Loucy (cell line): Measurements from ENCODE around the gene PCCA.
"Not testable (repeated sequence)": the region's sequence is repeated elsewhere in the genome, so short reads cannot be mapped to it uniquely, and the experiment has no call there.

Source experiments
- H2AFZ ChIP-seq: fragments of 200-600 bp; sonication (generic); 2 replicates; pipeline ENCODE4 v1.6.0; 2016; ENCODE audit warnings: antibody characterized with exemption, mild to moderate bottlenecking, low read length, moderate library complexity
- H3F3A ChIP-seq: fragments of 200-600 bp; 2 replicates; pipeline ENCODE4 v1.6.0; 2016; ENCODE audit warnings: antibody characterized with exemption, low read depth, mild to moderate bottlenecking
- H3K27me3 ChIP-seq: fragments of 200-600 bp; sonication (generic); 2 replicates; pipeline ENCODE4 v1.6.1; 2014; ENCODE audit warnings: low read length, mild to moderate bottlenecking; ENCODE audit not compliant: insufficient read depth, poor library complexity, severe bottlenecking
- H3K36me3 ChIP-seq: fragments of 200-600 bp; sonication (generic); 2 replicates; pipeline ENCODE4 v1.6.1; 2016; ENCODE audit warnings: low read length; ENCODE audit not compliant: insufficient read depth
- H3K4me1 ChIP-seq: fragments of 200-600 bp; sonication (generic); 2 replicates; pipeline ENCODE4 v1.5.1; 2014; ENCODE audit warnings: low read length, mild to moderate bottlenecking; ENCODE audit not compliant: insufficient read depth, poor library complexity, severe bottlenecking
- H3K4me2 ChIP-seq: fragments of 200-600 bp; sonication (generic); 2 replicates; pipeline ENCODE4 v1.6.0; 2014; ENCODE audit warnings: antibody characterized with exemption, low read length, low read depth, mild to moderate bottlenecking; ENCODE audit not compliant: poor library complexity, severe bottlenecking
- H3K4me3 ChIP-seq: fragments of 200-600 bp; sonication (generic); 2 replicates; pipeline ENCODE4 v1.5.1; 2014; ENCODE audit warnings: low read length, mild to moderate bottlenecking, mixed read lengths; ENCODE audit not compliant: poor library complexity, severe bottlenecking
- H3K79me2 ChIP-seq: fragments of 200-600 bp; sonication (generic); 2 replicates; pipeline ENCODE4 v1.6.1; 2014; ENCODE audit warnings: low read length; ENCODE audit not compliant: insufficient read depth
- H3K9ac ChIP-seq: fragments of 200-600 bp; sonication (generic); 2 replicates; pipeline ENCODE4 v1.6.0; 2014; ENCODE audit warnings: mild to moderate bottlenecking, low read depth, low read length, moderate library complexity; ENCODE audit not compliant: poor library complexity, severe bottlenecking
- H3K9me2 ChIP-seq: fragments of 200-600 bp; sonication (generic); replicated peaks from 2 replicates; pipeline ENCODE4 v1.6.1; 2016; ENCODE audit warnings: low read depth, low read length, mixed read lengths
- H3K9me3 ChIP-seq: fragments of 200-600 bp; sonication (generic); 2 replicates; pipeline ENCODE4 v1.6.1; 2014; ENCODE audit warnings: mild to moderate bottlenecking, antibody characterized with exemption, low read length, low read depth; ENCODE audit not compliant: insufficient read depth
- H4K20me1 ChIP-seq: fragments of 200-600 bp; sonication (generic); 2 replicates; pipeline ENCODE4 v1.6.0; 2014; ENCODE audit warnings: antibody characterized with exemption, low read length, mild to moderate bottlenecking; ENCODE audit not compliant: insufficient read depth, poor library complexity, severe bottlenecking
- CTCF ChIP-seq: fragments of 200-600 bp; sonication (generic); conservative IDR thresholded peaks from 2 replicates; pipeline ENCODE4 v1.5.1; 2014; ENCODE audit warnings: mild to moderate bottlenecking, antibody characterized with exemption, low read length
- EZH2phosphoT487 ChIP-seq: fragments of 200-600 bp; IDR thresholded peaks from 2 replicates; pipeline ENCODE4 v1.6.1; 2018; ENCODE audit warnings: antibody characterized with exemption, mild to moderate bottlenecking, moderate library complexity, borderline replicate concordance

The PCCA gene

GRCh38 chr13:100163375-100163774 is 74.5 kb downstream of the PCCA start:
- H4K20me1 ChIP-seq, result no peaks in the 10 kb centered on the region
- H3K36me3 ChIP-seq, result no peaks in the 10 kb centered on the region
- TF ChIP-seq CTCF, result no peak
- TF ChIP-seq EZH2phosphoT487, result no peak
- H3K9me2 ChIP-seq, result no peaks in the 10 kb centered on the region
- H3K4me1 ChIP-seq, result no peaks in the 10 kb centered on the region
- no peak overlapping the region for H3K4me3 ChIP-seq
- no peak overlapping the region for H3K9ac ChIP-seq
- no peaks in the 10 kb centered on the region for H3K27me3 ChIP-seq
- H3K79me2 ChIP-seq, result no peaks in the 10 kb centered on the region
- no peaks in the 10 kb centered on the region for H3K9me3 ChIP-seq
- no peak overlapping the region for H3K4me2 ChIP-seq
- H2AFZ ChIP-seq, result no peak overlapping the region
- no peaks in the 10 kb centered on the region for H3F3A ChIP-seq

GRCh38 chr13:100173203-100173602 is 84.3 kb downstream of the PCCA start:
- H2AFZ ChIP-seq, result no peak overlapping the region
- H3K36me3 ChIP-seq, result peaks cover 7% of the 10 kb centered on the region; the same call in 1 of the 2 replicates
- no peaks in the 10 kb centered on the region for H4K20me1 ChIP-seq
- no peaks in the 10 kb centered on the region for H3K27me3 ChIP-seq
- no peak overlapping the region for H3K4me3 ChIP-seq
- H3K9me3 ChIP-seq, result no peaks in the 10 kb centered on the region
- H3K79me2 ChIP-seq, result no peaks in the 10 kb centered on the region
- no peaks in the 10 kb centered on the region for H3K9me2 ChIP-seq
- H3F3A ChIP-seq, result no peaks in the 10 kb centered on the region
- H3K9ac ChIP-seq, result no peak overlapping the region
- TF ChIP-seq CTCF, result no peak
- TF ChIP-seq EZH2phosphoT487, result no peak
- no peaks in the 10 kb centered on the region for H3K4me1 ChIP-seq
- H3K4me2 ChIP-seq, result no peak overlapping the region

- H3K4me1 ChIP-seq, H3K9me2 ChIP-seq, H4K20me1 ChIP-seq, H3K9ac ChIP-seq, H3K9me3 ChIP-seq, H3K79me2 ChIP-seq, H3F3A ChIP-seq, H3K27me3 ChIP-seq, H3K4me3 ChIP-seq, H3K4me2 ChIP-seq, H3K36me3 ChIP-seq, H2AFZ ChIP-seq: not testable (repeated sequence)
Observed at GRCh38 chr13:100174455-100174854, 85.6 kb downstream of the PCCA start.

GRCh38 chr13:100175078-100175802 is 86.3 kb downstream of the PCCA start:
- Histone ChIP-seq H3K27me3 (no peaks in the 10 kb centered on the region), H3K4me2 (no peak overlapping the region), H3K9ac (no peak overlapping the region), H3F3A (no peaks in the 10 kb centered on the region), H3K9me2 (no peaks in the 10 kb centered on the region), H3K4me1 (no peaks in the 10 kb centered on the region), H4K20me1 (peaks cover 13% of the 10 kb centered on the region), H3K36me3 (peaks cover 7% of the 10 kb centered on the region; the same call in 1 of the 2 replicates), H3K9me3 (no peaks in the 10 kb centered on the region), H3K79me2 (no peaks in the 10 kb centered on the region), H2AFZ (no peak overlapping the region), H3K4me3 (no peak overlapping the region)
- no peak for TF ChIP-seq CTCF
- no peak for TF ChIP-seq EZH2phosphoT487
